Parathyroid adenoma (tissue), 2 donors: Measurements from ENCODE around the gene ANKRD65.

Source experiments
- H2AFZ ChIP-seq: fragments of 300-600 bp; sonication (generic); one replicate; pipeline ENCODE4 v1.7.0; 2017; ENCODE audit warnings: antibody characterized with exemption, mild to moderate bottlenecking
- H3K27ac ChIP-seq: fragments of 300-600 bp; sonication (generic); one replicate; pipeline ENCODE4 v1.7.0; 2017
- H3K27me3 ChIP-seq: fragments of 300-600 bp; sonication (generic); one replicate; pipeline ENCODE4 v1.7.0; 2017; ENCODE audit warnings: low read length; ENCODE audit not compliant: control insufficient read depth, insufficient read depth
- H3K36me3 ChIP-seq: fragments of 300-600 bp; sonication (generic); one replicate; pipeline ENCODE4 v1.7.0; 2017; ENCODE audit warnings: low read length; ENCODE audit not compliant: control insufficient read depth, insufficient read depth
- H3K4me1 ChIP-seq: fragments of 300-600 bp; sonication (generic); one replicate; pipeline ENCODE4 v1.7.0; 2017; ENCODE audit warnings: control low read depth
- H3K4me2 ChIP-seq: fragments of 300-600 bp; sonication (generic); one replicate; pipeline ENCODE4 v1.7.0; 2017; ENCODE audit warnings: low read length
- H3K4me3 ChIP-seq: fragments of 300-600 bp; sonication (generic); one replicate; pipeline ENCODE4 v1.7.0; 2017; ENCODE audit warnings: low read depth, low read length
- H3K79me2 ChIP-seq: fragments of 300-600 bp; sonication (generic); one replicate; pipeline ENCODE4 v1.7.0; 2017; ENCODE audit warnings: control low read depth
- H3K9ac ChIP-seq: fragments of 300-600 bp; sonication (generic); one replicate; pipeline ENCODE4 v1.7.0; 2017; ENCODE audit warnings: mild to moderate bottlenecking
- H3K9me3 ChIP-seq: fragments of 300-600 bp; sonication (generic); one replicate; pipeline ENCODE4 v1.7.0; 2017; ENCODE audit warnings: low read length; ENCODE audit not compliant: control insufficient read depth
- TF ChIP-seq, protein P1 (sequence below): fragments of 300-600 bp; sonication (generic); IDR thresholded peaks from one replicate; pipeline ENCODE4 v1.7.0; 2017; ENCODE audit warnings: antibody characterized with exemption, mild to moderate bottlenecking
- donor health status: primary hyperparathyroidism.

The ANKRD65 gene

DNA sequence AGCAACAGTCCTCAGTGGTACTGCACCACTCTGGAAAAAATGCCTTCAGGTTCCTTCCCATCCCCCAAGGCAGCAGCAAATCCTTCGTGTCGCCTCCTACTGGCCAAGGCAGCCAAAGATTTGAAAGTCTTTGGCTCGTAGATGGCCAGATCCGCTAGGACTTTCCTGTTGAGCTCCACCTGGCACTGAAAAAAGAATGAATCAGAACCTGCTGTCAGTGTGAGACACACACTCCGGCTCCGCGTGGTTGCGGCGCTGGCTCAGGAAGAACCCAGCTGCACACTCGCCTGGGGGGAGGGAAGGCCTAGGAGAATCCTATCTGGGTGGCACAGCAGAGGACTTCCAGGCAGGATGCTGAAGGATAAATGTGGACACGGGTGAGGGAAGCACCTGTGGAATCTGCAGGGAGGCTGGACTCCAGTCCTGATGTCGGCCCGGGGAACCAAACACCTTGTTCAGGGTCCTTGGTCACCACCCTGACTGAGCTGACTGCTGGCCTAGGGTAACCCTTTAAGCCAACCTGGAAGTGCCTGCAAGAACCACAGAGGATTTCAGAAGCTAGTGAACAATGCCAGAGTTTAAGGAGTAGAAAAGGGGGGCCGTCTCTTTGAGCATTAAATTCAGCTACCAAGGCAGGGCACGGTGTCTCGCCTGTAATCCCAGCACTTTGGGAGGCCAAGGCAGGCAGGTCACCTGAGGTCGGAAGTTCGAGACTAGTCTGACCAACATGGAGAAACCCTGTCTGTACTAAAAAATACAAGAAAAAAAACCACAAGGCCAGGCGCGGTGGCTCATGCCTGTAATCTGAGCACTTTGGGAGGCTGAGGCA is 18.8 kb downstream of the ANKRD65 start:
- Histone ChIP-seq H3K9me3 (no peaks in the 10 kb centered on the region), H3K27ac (no peak overlapping the region), H3K4me2 (no peak overlapping the region), H2AFZ (no peak overlapping the region), H3K4me3 (no peak overlapping the region), H3K79me2 (peaks cover 10% of the 10 kb centered on the region), H3K4me1 (peaks cover 3% of the 10 kb centered on the region), H3K9ac (no peak overlapping the region), H3K36me3 (no peaks in the 10 kb centered on the region), H3K27me3 (no peaks in the 10 kb centered on the region)
- TF ChIP-seq, protein P1, sequence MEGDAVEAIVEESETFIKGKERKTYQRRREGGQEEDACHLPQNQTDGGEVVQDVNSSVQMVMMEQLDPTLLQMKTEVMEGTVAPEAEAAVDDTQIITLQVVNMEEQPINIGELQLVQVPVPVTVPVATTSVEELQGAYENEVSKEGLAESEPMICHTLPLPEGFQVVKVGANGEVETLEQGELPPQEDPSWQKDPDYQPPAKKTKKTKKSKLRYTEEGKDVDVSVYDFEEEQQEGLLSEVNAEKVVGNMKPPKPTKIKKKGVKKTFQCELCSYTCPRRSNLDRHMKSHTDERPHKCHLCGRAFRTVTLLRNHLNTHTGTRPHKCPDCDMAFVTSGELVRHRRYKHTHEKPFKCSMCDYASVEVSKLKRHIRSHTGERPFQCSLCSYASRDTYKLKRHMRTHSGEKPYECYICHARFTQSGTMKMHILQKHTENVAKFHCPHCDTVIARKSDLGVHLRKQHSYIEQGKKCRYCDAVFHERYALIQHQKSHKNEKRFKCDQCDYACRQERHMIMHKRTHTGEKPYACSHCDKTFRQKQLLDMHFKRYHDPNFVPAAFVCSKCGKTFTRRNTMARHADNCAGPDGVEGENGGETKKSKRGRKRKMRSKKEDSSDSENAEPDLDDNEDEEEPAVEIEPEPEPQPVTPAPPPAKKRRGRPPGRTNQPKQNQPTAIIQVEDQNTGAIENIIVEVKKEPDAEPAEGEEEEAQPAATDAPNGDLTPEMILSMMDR: peak; percentile 29

DNA sequence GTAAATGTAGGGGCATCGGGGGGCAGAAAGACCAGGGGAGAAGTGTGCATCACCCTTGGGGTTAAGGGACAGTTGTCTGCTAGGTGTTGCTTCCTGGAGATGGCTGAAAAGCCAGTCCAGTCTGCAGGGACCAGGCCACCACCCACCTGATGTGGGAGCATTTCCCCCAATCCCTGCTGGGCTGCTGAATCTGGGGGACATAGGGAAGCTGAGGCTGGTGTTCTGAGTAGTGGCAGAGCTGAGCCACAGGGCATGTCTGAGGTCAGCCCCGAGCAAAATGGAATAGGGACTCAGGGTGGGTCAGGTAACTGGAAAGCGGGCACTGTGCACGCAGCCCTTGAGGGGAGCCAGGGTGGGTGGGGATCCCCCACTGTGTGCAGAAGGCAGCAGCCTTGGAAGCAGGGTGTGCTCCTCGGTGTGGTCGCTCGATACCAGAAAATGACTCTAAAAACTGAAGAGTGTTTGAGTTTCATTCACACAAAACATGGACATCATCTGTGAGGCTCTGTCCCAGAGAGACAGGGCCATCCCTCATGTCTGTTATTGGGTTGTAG is 19.5 kb downstream of the ANKRD65 start:
- H3K27me3 ChIP-seq: no peaks in the 10 kb centered on the region
- no peaks in the 10 kb centered on the region for H3K9me3 ChIP-seq
- TF ChIP-seq, protein P1: no peak
- H2AFZ ChIP-seq: no peak overlapping the region
- H3K36me3 ChIP-seq: no peaks in the 10 kb centered on the region
- H3K4me2 ChIP-seq: no peak overlapping the region
- H3K27ac ChIP-seq: no peak overlapping the region
- H3K4me3 ChIP-seq: no peak overlapping the region
- H3K9ac ChIP-seq: no peak overlapping the region
- peaks cover 3% of the 10 kb centered on the region for H3K4me1 ChIP-seq
- H3K79me2 ChIP-seq: peaks cover 10% of the 10 kb centered on the region

DNA sequence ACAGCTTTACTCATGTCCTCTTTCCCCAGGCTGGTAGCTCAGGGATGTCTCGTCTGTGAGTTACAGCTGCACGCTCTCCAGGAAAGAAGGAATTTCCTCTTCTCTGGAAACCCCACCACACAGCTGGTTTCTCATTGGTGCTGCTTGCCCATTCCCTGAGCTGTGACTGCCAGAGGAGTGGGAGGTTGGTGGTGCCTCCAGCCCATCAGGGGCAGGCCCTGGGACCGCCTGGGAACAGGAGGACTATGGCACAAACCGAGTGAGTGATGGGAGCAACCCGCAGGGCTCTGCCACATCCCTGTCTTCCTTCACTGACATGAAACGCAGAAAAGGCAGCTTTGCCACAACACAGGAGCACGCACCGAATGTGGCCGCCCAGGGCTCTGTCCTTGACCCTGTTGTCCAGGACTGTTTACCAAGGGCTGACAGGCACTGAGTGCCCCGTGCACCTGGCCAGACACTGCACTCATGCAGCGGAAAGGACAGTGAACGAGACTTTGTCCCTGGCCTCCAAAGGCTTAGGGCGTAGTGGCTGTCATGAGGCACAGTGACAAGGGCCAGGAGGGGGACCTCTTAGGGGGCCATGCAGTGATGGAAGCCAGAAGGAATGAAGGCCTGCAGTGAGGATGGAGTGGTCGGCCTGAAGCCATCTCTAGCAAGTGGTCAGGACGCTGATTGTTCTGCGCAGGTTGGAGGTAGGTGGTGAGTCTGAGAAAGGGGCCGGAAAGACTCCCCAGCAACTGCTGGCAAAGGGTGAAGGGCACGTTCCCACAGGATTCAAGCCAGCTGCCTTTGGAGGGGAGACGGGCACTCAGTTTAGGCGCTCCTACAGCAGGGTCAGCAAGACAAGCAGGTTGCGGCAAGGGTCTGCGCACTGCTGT is 20.3 kb downstream of the ANKRD65 start:
- no peaks in the 10 kb centered on the region for H3K9me3 ChIP-seq
- H3K36me3 ChIP-seq: no peaks in the 10 kb centered on the region
- H3K4me1 ChIP-seq: peaks cover 3% of the 10 kb centered on the region
- no peaks in the 10 kb centered on the region for H3K27me3 ChIP-seq
- no peak overlapping the region for H3K9ac ChIP-seq
- H3K4me3 ChIP-seq: peak overlapping the region; percentile 89
- H3K79me2 ChIP-seq: peaks cover 10% of the 10 kb centered on the region
- peak overlapping the region; percentile 93 for H3K4me2 ChIP-seq
- no peak overlapping the region for H3K27ac ChIP-seq
- TF ChIP-seq, protein P1: no peak
- H2AFZ ChIP-seq: no peak overlapping the region

DNA sequence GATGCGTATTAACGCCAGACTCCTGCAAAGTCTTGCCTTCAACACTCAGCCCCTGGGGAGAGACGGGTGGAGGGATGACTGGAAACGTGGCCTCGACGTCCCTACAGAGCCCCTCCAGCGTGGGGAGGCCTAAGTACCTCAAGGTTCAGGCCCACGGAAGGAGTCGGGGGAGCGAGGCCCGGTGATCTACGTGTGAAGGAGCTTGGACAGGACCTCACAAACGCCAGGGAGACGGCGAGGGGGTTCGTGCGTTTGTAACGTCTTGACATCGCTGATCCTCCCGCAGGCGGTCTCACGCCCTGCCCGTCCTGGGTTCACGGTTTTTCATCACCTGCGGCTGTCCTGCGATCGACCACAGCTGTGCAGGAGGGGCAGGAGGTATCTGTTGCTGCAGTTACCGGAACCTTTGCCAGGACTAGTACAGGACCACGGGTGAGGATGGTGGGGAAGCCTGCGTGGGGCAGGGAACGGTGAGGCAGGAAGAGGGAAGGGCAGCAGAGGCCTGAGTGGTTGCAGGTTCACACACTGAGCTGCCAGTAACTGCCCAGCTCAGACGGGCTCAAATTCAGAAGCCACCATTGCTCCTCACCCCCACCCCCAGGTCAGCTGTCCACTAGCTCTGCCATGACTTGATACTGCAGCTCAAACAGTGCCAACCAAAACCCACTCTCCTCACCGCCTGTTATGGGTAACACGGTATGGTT is 21.1 kb downstream of the ANKRD65 start:
- no peaks in the 10 kb centered on the region for H3K9me3 ChIP-seq
- H3K79me2 ChIP-seq: peaks cover 10% of the 10 kb centered on the region
- H3K36me3 ChIP-seq: no peaks in the 10 kb centered on the region
- TF ChIP-seq, protein P1: no peak
- H3K9ac ChIP-seq: peak overlapping the region; percentile 46
- H2AFZ ChIP-seq: peak overlapping the region; percentile 70
- H3K4me3 ChIP-seq: peak overlapping the region; percentile 89
- peak overlapping the region; percentile 70 for H3K27ac ChIP-seq
- no peaks in the 10 kb centered on the region for H3K4me1 ChIP-seq
- H3K27me3 ChIP-seq: no peaks in the 10 kb centered on the region
- H3K4me2 ChIP-seq: peak overlapping the region; percentile 93
